M059J (cell line): Measurements from ENCODE around the gene PIGU. TPM values are rescaled to one million over a fixed set of nuclear protein-coding genes. Genes with fewer than 3 reads are reported as not detected.
"Not testable (repeated sequence)": the region's sequence is repeated elsewhere in the genome, so short reads cannot be mapped to it uniquely, and the experiment has no call there.

Experiments used
- DNase-seq: peaks from one replicate; pipeline ENCODE4 v3.0.0-alpha.2; 2012; ENCODE audit warnings: low read depth
- total RNA-seq: library from RNA; depleted of rRNA; stranded (reverse); fragments of >200 nt; shearing (Covaris generic); gene quantifications from 2 replicates; pipeline ENCODE4 v1.2.3, GENCODE V29; 2014

PIGU gene
- total RNA-seq, 1 experiment from 2014 or later, result 60.7 TPM

DNA sequence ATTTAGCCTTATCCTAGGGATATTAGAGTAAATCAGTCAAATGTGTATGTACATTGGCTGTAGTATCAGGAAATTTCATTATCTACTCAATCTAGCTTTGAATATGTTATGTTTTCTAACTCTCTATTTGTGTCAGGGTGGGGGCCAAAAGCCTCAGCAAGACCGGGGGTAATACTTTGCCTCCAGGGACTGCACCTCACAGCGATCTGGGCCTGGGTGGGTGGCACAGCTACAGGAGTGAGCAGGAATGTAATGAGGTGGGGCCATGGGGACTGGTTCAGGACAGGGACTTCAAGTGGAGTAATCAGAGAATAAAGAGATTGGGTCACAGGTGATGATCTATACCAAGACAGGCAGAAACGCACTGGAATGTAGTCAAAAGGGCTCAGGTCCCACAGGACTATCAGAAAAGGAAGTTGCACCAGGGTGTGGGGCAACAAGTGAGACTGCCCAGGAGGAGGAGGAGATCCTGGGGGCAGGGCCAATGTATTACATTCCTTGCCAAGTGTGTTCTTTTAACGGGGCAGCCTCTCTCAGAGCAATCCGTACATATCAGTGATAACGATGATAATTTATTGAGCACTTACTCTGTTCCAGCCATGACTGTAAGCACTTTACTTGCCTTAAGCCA, 54.0 kb downstream of the PIGU start:
- DNase-seq, result no peak

DNA sequence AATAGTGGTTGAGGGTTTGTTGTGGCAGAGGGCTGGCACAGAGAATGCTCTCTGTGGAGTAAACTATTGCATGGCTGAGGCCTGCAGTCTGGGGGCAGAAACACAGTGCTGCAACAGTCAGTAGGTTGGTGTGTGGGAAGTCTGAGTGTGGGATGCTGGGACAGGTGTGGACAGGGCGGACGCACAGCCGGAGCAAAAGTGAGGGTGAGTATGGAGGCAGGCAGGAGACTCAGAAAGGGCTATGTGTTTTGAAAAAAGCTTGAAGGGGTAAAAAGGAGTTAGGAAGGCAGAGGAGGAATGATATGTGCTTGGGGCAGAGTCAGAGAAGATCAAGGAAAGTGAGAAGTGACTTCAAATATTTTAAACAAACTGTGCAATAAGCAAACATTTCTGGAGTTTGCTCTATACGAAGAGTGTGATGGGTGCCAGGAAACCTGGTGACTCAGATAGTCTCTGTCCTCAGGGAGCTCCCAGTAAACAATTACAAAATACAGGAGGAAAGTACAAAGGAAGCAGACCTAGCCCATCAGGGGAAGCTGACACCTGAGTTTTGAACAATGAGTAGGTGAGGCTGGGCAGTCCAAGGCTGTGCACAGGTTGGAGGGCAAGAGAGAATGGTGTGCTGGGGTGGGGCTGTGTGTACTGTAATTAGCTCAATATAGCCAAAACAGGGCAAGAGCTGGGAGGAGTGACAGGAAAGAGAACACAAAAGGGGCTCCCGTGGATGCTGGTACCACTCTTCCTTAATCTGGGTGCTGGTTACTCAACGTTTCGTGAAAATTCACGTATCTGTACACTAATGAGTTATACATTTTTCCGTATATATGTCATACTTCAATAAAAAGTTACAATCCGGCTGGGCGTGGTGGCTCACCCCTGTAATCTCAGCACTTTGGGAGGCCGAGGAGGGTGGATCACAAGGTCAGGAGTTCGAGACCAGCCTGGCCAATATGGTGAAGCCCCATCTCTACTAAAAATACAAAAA, 55.2 kb downstream of the PIGU start:
- peak; percentile 31 for DNase-seq

DNA sequence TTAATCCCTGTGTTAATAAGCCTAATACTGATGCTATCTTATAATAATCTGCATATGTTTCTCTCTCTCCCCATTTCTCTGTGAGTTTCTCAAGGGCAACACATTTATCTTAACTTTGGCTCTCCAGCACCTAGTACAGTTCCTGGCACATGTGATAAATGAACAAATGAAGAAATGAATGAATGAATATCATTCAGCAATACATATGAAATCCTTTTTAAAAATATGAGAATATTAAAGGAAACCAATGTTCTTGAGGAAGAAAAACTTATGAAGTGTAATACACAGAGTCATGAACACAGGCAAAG, 55.9 kb downstream of the PIGU start:
- no peak for DNase-seq

DNA sequence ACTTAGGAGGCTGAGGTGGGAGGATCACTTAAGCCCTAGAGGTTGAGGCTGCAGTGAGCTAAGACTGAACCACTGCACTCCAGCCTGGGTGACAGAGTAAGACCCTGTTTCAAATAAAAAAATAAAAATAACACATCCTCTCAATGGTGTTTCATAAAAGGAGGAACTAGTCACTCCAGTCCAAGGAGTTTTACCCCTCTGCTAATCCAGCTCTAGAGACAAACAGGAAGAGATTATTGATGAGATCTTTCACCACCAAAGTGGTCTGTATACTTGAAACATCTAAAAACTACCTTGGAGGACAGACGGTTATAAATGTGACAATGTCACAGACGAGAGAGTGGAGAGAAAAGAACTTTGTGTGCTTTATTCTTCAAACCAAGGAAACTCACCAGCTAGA, 58.2 kb downstream of the PIGU start:
- no peak for DNase-seq

DNA sequence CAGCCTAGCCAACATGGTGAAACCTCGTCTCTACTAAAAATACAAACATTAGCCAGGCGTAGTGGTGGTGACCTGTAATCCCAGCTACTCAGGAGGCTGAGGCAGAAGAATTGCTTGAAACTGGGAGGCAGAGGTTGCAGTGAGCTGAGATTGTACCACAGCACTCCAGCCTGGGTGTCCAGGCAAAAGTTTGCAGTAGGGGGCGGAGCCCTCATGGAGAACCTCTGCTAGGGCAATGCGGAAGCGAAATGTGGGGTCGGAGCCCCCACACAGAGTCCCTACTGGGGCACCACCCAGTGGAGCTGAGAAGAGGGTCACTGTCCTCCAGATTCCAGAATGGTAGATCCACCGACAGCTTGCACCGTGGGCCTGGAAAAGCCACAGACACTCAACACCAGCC, 60.0 kb downstream of the PIGU start:
- DNase-seq, result not testable (repeated sequence)

- DNase-seq, result no peak
These were observed 61.4 kb downstream of the PIGU start for GRCh38 chr20:34615477-34615876.

DNA sequence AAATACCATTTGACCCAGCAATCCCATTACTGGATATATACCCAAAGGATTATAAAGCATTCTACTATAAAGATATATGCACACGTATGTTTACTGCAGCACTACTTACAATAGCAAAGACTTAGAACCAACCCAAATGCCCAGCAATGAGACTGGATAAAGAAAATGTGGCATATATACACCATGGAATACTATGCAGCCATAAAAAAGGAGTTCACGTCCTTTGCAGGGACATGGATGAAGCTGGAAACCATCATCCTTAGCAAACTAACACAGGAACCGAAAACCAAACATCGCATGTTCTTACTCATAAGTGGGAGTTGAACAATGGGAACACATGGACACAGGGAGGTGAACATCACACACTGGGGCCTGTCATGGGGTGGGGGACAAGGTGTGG, 64.9 kb downstream of the PIGU start:
- DNase-seq, result not testable (repeated sequence)

DNA sequence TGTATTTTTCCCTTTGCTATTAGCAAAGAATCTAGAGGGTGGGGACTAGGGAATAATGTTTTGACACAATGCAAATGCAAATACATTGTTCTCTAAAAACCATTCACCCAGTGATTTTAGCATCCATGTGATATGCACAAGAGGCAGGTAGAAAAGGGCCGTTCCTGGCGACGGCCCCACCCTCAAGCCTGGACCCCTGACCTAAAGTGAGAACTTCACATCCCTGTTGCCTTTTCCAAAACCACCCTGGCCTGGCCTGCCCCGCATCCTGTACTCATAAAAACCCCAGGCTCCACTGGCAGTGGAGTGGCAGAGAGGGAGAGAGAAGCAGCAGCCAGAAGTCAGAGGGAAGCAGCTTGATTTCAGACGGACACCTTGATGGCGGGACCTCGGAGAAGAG, 69.8 kb downstream of the PIGU start:
- no peak for DNase-seq

DNA sequence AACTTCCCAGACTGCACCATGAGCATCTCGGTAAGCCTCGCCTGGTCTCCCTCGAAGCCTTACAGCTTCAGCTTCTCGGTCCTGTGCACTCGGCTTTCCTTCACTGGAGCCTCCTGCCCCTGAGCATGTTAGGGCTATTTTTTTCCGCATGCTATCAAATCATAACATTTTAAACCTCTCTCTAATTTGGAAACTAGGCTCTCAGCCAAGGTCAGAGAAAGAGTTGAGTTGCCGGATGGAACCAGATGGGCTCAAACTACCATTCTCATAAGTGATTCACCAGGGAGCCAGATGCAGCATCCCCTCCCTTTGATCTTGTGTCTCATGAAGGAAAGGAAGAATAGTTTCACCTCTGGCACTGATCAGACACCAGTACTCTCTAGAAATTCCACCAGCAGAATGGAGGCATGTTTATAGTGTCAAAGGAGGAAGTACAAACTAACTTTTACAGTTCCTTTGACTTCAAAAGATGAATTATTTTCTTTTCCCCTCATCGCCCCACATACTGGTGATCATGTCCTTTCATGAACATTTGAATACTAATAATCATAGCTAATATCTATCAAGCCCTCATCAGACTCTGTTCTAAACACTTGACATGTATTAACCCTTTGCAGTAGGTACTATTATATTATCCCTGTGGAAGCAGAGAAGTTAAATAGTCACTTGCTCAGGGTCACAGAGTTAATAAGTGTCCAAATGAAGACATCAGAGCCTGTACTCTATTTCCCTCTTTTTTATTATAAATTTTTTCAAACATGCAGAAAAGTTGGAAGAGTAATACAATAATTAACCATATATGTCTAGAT, 71.7 kb downstream of the PIGU start:
- no peak for DNase-seq

GRCh38 chr20:34600892-34601653, 75.8 kb downstream of the PIGU start:
- no peak for DNase-seq

GRCh38 chr20:34595377-34596184, 81.3 kb downstream of the PIGU start:
- no peak for DNase-seq

DNA sequence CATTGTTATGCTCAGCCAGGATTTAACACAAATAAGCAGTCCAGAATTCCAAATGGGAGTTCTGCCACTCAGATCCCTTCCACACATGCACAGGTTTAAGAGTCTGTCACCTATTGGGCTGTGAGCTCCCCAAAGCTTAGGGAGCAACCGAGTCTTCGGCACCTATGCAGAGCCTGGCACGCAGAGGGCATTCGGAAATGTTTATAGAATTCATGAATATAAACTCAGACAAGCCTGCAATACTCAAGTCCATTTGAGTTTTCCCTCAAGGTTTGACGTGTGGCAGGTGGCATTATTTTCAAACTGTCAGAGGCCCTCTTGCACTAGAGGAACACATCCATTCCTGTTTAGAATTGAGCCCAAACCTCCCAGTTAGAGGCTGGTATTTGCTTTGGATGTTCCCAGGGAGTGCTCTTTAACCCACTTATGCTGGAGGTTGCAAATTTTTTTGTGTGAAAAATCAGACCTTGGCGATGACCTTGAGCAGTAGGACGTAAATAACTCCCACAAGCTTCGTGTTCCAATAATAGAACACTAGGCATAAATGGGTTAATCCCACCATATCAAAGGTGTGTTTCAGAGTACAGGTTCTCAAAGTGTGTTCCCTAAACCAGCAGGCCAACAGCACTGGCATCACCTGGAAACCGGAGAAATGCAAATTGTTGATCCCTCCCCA, 90.3 kb downstream of the PIGU start:
- DNase-seq, result no peak

GRCh38 chr20:34585019-34585418, 91.9 kb downstream of the PIGU start:
- no peak for DNase-seq

- no peak for DNase-seq
These were observed 93.3 kb downstream of the PIGU start for GRCh38 chr20:34583544-34583943.

GRCh38 chr20:34582911-34583310, 94.0 kb downstream of the PIGU start:
- DNase-seq, result peak; percentile 43

GRCh38 chr20:34582221-34582620, 94.7 kb downstream of the PIGU start:
- no peak for DNase-seq

GRCh38 chr20:34581341-34582184, 95.3 kb downstream of the PIGU start:
- peak; percentile 86 for DNase-seq

DNA sequence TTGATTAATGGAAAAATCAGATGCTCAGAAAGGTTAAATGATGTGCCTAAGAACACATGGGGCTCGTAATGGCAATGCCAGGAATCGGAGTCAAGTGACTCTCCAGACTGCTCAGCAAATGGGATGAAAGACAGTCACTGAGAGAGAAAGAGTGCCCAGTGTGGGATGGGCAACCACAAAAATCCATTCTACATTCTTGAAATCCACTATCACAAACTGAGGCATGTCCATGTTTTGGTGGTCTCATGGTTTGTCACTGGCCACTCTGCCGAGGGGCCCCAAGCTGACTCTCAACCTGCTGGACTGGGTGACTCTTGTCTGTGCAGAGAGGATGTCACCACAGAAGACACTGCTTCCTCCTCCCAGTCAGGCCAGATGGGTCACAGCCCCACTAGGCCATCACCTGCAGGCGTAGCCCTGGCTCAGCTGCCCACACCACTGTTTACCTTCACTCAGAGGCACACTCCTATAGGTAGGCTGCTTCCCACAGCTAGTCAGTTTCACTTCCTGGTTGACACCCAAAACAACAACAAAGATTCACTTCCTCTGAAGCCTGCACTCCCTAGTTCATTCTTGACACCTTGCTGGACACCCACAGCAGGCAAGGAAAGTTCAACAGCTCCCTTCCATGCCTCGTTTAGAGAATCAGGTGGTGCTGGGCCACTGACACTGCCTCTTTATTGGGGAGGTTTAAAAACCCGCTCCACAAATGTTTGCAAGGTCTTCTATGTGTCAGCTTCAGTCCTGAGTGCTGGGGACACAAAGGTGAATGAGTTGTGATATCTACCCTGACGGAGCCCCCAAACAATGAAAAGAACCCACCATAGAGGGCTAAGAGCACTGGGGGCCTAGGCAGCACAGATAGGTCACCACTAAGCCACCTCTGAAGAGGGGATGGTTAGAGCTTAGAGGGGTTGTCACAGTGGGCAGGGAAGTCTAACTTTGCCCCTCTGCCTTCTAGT, 96.6 kb downstream of the PIGU start:
- peak; percentile 47 for DNase-seq
